Endothelial cell of umbilical vein (primary cell): ENCODE data around the gene PRIMA1.

Experiments used
- EZH2 ChIP-seq: IDR thresholded peaks from 2 replicates; pipeline ENCODE4 v1.6.1; 2012; ENCODE audit warnings: borderline replicate concordance, low read depth, mild to moderate bottlenecking, moderate library complexity, low read length, inconsistent platforms; ENCODE audit not compliant: severe bottlenecking
- JUN ChIP-seq: IDR thresholded peaks from 2 replicates; pipeline ENCODE4 v1.6.1; 2011; ENCODE audit warnings: borderline replicate concordance, low read depth; ENCODE audit not compliant: insufficient read length, insufficient read depth
- POLR2A ChIP-seq: IDR thresholded peaks from 2 replicates; pipeline ENCODE4 v1.6.1; 2012; ENCODE audit warnings: low read depth, mild to moderate bottlenecking, control low read depth, low read length
- POLR2AphosphoS5 ChIP-seq: IDR thresholded peaks from 2 replicates; pipeline ENCODE4 v1.6.1; 2012; ENCODE audit warnings: low read depth, mild to moderate bottlenecking, control low read depth, low read length, moderate library complexity; ENCODE audit not compliant: insufficient read depth
- TF ChIP-seq, protein P1 (sequence below): IDR thresholded peaks from 2 replicates; pipeline ENCODE4 v1.6.1; 2011; ENCODE audit not compliant: insufficient read depth, insufficient read length
- TF ChIP-seq, protein P2 (sequence below), 2 donors: IDR thresholded peaks; 1 replicate in 1 of 2; 2 replicates in 1 of 2; pipeline ENCODE4 v1.5.1; 2011; ENCODE audit warnings: low read length in 2 of 2, mild to moderate bottlenecking in 2 of 2, moderate library complexity in 2 of 2, control low read depth in 1 of 2, inconsistent platforms in 1 of 2, low read depth in 1 of 2; ENCODE audit not compliant: insufficient read depth in 1 of 2; ENCODE audit errors: extremely low read depth in 1 of 2

- TF ChIP-seq, protein P1, sequence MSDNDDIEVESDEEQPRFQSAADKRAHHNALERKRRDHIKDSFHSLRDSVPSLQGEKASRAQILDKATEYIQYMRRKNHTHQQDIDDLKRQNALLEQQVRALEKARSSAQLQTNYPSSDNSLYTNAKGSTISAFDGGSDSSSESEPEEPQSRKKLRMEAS: no peak
- TF ChIP-seq, protein P2, sequence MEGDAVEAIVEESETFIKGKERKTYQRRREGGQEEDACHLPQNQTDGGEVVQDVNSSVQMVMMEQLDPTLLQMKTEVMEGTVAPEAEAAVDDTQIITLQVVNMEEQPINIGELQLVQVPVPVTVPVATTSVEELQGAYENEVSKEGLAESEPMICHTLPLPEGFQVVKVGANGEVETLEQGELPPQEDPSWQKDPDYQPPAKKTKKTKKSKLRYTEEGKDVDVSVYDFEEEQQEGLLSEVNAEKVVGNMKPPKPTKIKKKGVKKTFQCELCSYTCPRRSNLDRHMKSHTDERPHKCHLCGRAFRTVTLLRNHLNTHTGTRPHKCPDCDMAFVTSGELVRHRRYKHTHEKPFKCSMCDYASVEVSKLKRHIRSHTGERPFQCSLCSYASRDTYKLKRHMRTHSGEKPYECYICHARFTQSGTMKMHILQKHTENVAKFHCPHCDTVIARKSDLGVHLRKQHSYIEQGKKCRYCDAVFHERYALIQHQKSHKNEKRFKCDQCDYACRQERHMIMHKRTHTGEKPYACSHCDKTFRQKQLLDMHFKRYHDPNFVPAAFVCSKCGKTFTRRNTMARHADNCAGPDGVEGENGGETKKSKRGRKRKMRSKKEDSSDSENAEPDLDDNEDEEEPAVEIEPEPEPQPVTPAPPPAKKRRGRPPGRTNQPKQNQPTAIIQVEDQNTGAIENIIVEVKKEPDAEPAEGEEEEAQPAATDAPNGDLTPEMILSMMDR (IDR thresholded peaks at IDR 0.05; ENCODE audit: extremely low read depth in 1 of 2, insufficient read depth in 1 of 2, low read depth in 1 of 2, low read length in 2 of 2): no peak
- TF ChIP-seq EZH2: no peak
- no peak for TF ChIP-seq POLR2A
- TF ChIP-seq POLR2AphosphoS5: no peak
- TF ChIP-seq JUN: no peak
These were observed 34.6 kb downstream of the PRIMA1 start for GRCh38 chr14:93753647-93754046.
